Natural killer cell (primary cell): Measurements from ENCODE around the gene FXYD1. TPM values are rescaled to one million over a fixed set of nuclear protein-coding genes. Genes with fewer than 3 reads are reported as not detected.

Experiments used
- ATAC-seq, 3 donors: fragments of 150-1000 bp in 2 of 3; fragments of 200-7000 bp in 1 of 3; cut with Tn5 transposase; 1 replicate in 1 of 3; 2 replicates in 2 of 3; pipeline ENCODE4 v1.10.0; 2021; ENCODE audit warnings: mild to moderate bottlenecking in 2 of 3, moderate library complexity in 2 of 3
- DNase-seq, 2 donors: peaks; one replicate each; pipeline versions ENCODE4 v3.0.0 to v3.0.0-alpha.2; 2013 to 2021; ENCODE audit warnings: mixed read lengths in 1 of 2
- H3K27ac ChIP-seq: one replicate; pipeline ENCODE4 v1.5.1; 2013; ENCODE audit warnings: mild to moderate bottlenecking, low read length
- H3K27me3 ChIP-seq: one replicate; pipeline ENCODE4 v1.6.1; 2013; ENCODE audit warnings: low read length; ENCODE audit not compliant: control insufficient read depth, insufficient read depth
- H3K36me3 ChIP-seq: one replicate; pipeline ENCODE4 v1.6.1; 2013; ENCODE audit warnings: low read length; ENCODE audit not compliant: control insufficient read depth, insufficient read depth
- H3K4me1 ChIP-seq: one replicate; pipeline ENCODE4 v1.6.1; 2013; ENCODE audit warnings: low read length; ENCODE audit not compliant: control insufficient read depth, insufficient read depth
- H3K4me3 ChIP-seq: one replicate; pipeline ENCODE4 v1.5.1; 2013; ENCODE audit warnings: low read length
- H3K9me3 ChIP-seq: one replicate; pipeline ENCODE4 v1.6.1; 2013; ENCODE audit warnings: low read length; ENCODE audit not compliant: control insufficient read depth, insufficient read depth
- H3K27ac Mint-ChIP-seq, 2 donors: one replicate each; pipeline ENCODE4 v1.8.0; 2022; ENCODE audit warnings: mild to moderate bottlenecking in 2 of 2, mixed read lengths in 2 of 2, moderate library complexity in 1 of 2
- H3K27me3 Mint-ChIP-seq, 2 donors: one replicate each; pipeline ENCODE4 v1.8.0; 2022; ENCODE audit warnings: low read depth in 2 of 2, mixed read lengths in 2 of 2
- H3K36me3 Mint-ChIP-seq: one replicate; pipeline ENCODE4 v1.8.0; 2022; ENCODE audit warnings: mixed read lengths
- H3K4me1 Mint-ChIP-seq, 2 donors: one replicate each; pipeline ENCODE4 v1.8.0; 2022; ENCODE audit warnings: mixed read lengths in 2 of 2
- H3K4me3 Mint-ChIP-seq: one replicate; pipeline ENCODE4 v1.8.0; 2022; ENCODE audit warnings: mild to moderate bottlenecking, moderate library complexity, mixed read lengths
- H3K9me3 Mint-ChIP-seq, 2 donors: one replicate each; pipeline ENCODE4 v1.8.0; 2022; ENCODE audit warnings: mixed read lengths in 2 of 2
- WGBS: methylation state at CpG from one replicate; pipeline ENCODE4 v1.1.7; 2013; ENCODE audit warnings: missing lambda C conversion rate; ENCODE audit not compliant: insufficient coverage; 5-methylcytosine and 5-hydroxymethylcytosine counted together
- intact Hi-C: fragments of 100-400 bp; cut with micrococcal nuclease; formaldehyde crosslinking; loops from one replicate; pipeline ENCODE4 v1.14.2; 2022
- total RNA-seq, 4 donors: library from RNA; stranded (reverse); fragments of 120-200 nt in 1 of 4; gene quantifications; one replicate each; pipeline versions ENCODE4 v1.2.3 to v1.2.4, GENCODE V29; 2013 to 2022
- TF ChIP-seq, protein P1 (sequence below): fragments of 200-600 bp; IDR thresholded peaks from one replicate; pipeline ENCODE4 v1.8.0; 2022; ENCODE audit warnings: antibody characterized with exemption

FXYD1 gene
- total RNA-seq, 3 donors from 2014 or later (not counting 1 experiment from before 2014, with no cell fraction given) = not detected

DNA sequence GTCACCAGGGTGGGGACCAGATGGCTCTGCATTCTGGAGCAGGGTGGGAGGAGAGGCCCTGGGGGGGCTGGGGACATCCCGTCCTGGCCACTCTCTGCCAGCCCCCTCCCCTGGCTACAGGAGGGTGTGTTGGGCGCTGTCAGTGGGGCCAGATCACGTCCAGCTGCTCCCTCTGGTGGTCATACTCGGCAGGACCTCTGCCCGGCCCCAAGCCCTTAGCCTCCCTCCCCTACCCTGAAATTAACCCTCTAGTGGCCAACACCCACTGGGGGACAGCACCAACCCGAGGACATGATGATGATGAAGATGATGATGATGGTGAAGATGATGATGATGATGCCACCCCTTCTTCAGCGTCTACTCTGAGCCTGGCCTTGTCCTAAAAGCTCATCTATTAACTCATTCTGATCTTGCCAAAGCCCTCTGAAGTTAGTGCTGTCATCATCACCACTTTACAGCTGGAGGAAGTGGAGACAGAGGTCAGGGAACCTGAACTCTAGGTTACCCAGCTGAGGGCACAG, 3.2 kb upstream of the FXYD1 start:
- H3K9me3 Mint-ChIP-seq = peaks cover 0 to 4% of the 10 kb centered on the region in 2 donors
- H3K27ac ChIP-seq = no peak overlapping the region
- no peaks in the 10 kb centered on the region for H3K36me3 Mint-ChIP-seq
- intact Hi-C loops = loop anchor here (1.0 kb wide), 1 partner anchor 68 kb away; no protein-coding TSS in a partner anchor
- peaks cover 6% of the 10 kb centered on the region for H3K4me1 ChIP-seq
- TF ChIP-seq, protein P1, sequence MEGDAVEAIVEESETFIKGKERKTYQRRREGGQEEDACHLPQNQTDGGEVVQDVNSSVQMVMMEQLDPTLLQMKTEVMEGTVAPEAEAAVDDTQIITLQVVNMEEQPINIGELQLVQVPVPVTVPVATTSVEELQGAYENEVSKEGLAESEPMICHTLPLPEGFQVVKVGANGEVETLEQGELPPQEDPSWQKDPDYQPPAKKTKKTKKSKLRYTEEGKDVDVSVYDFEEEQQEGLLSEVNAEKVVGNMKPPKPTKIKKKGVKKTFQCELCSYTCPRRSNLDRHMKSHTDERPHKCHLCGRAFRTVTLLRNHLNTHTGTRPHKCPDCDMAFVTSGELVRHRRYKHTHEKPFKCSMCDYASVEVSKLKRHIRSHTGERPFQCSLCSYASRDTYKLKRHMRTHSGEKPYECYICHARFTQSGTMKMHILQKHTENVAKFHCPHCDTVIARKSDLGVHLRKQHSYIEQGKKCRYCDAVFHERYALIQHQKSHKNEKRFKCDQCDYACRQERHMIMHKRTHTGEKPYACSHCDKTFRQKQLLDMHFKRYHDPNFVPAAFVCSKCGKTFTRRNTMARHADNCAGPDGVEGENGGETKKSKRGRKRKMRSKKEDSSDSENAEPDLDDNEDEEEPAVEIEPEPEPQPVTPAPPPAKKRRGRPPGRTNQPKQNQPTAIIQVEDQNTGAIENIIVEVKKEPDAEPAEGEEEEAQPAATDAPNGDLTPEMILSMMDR = peak; percentile 69
- ATAC-seq (peak; percentile 80 to 97 (median 87)), DNase-seq (peak; percentile 64 to 79)
- H3K4me3 Mint-ChIP-seq = no peak overlapping the region
- WGBS = 2% methylated on average over 6 of the region's 7 CpGs
- no peak overlapping the region for H3K4me3 ChIP-seq
- H3K36me3 ChIP-seq = no peaks in the 10 kb centered on the region
- peaks cover 0 to 12% of the 10 kb centered on the region in 2 donors for H3K4me1 Mint-ChIP-seq
- H3K9me3 ChIP-seq = no peaks in the 10 kb centered on the region
- peaks cover 0 to 12% of the 10 kb centered on the region in 2 donors for H3K27me3 Mint-ChIP-seq
- no peaks in the 10 kb centered on the region for H3K27me3 ChIP-seq
- H3K27ac Mint-ChIP-seq = no peak overlapping the region

GRCh38 chr19:35136231-35136630, 2.4 kb upstream of the FXYD1 start:
- Mint-ChIP-seq H3K4me1 (peaks cover 0 to 20% of the 10 kb centered on the region in 2 donors), H3K27ac (no peak overlapping the region), H3K36me3 (no peaks in the 10 kb centered on the region), H3K4me3 (no peak overlapping the region), H3K9me3 (peaks cover 0 to 4% of the 10 kb centered on the region in 2 donors), H3K27me3 (peaks cover 0 to 19% of the 10 kb centered on the region in 2 donors)
- TF ChIP-seq, protein P1 = no peak
- no peaks in the 10 kb centered on the region for H3K27me3 ChIP-seq
- no peaks in the 10 kb centered on the region for H3K9me3 ChIP-seq
- H3K27ac ChIP-seq = no peak overlapping the region
- ATAC-seq = no peak
- WGBS = 79% methylated on average over 11 of the region's 11 CpGs
- intact Hi-C loops = no loop called here
- H3K4me3 ChIP-seq = no peak overlapping the region
- no peaks in the 10 kb centered on the region for H3K36me3 ChIP-seq
- DNase-seq = no peak
- peaks cover 12% of the 10 kb centered on the region for H3K4me1 ChIP-seq

- ATAC-seq (no peak), DNase-seq (no peak)
- no peaks in the 10 kb centered on the region for H3K36me3 Mint-ChIP-seq
- H3K4me1 ChIP-seq = peaks cover 21% of the 10 kb centered on the region
- no peak overlapping the region for H3K27ac ChIP-seq
- peak overlapping the region in 1 of 2 donors; percentile 35 for H3K27ac Mint-ChIP-seq
- no peak overlapping the region for H3K4me3 Mint-ChIP-seq
- no peaks in the 10 kb centered on the region for H3K36me3 ChIP-seq
- H3K9me3 ChIP-seq = no peaks in the 10 kb centered on the region
- H3K27me3 ChIP-seq = peaks cover 6% of the 10 kb centered on the region
- peaks cover 0 to 22% of the 10 kb centered on the region in 2 donors for H3K27me3 Mint-ChIP-seq
- intact Hi-C loops = no loop called here
- H3K4me3 ChIP-seq = no peak overlapping the region
- H3K9me3 Mint-ChIP-seq = peaks cover 0 to 4% of the 10 kb centered on the region in 2 donors
- TF ChIP-seq, protein P1 = no peak
- 51% methylated on average over 9 of the region's 9 CpGs for WGBS
- peaks cover 6 to 26% of the 10 kb centered on the region in 2 donors for H3K4me1 Mint-ChIP-seq
Observed at GRCh38 chr19:35136977-35137702, 1.5 kb upstream of the FXYD1 start.
